Uterus (tissue), 2 donors: Measurements from ENCODE around the gene CD47.

Experiments used
- CTCF ChIP-seq, 4 experiments: fragments of 200-600 bp in 2 of 4; fragments of 450-650 bp in 2 of 4; sonication (generic) in 2 of 4; IDR thresholded peaks; one replicate each; pipeline ENCODE4 v1.5.1; 2016 to 2019; ENCODE audit warnings: antibody characterized with exemption in 4 of 4, mild to moderate bottlenecking in 2 of 4, moderate library complexity in 1 of 4
- POLR2A ChIP-seq, 2 donors: fragments of 450-650 bp; IDR thresholded peaks; one replicate each; pipeline ENCODE4 v1.6.1; 2016; ENCODE audit warnings: antibody characterized with exemption in 2 of 2, mild to moderate bottlenecking in 1 of 2, moderate library complexity in 1 of 2

GRCh38 chr3:107993771-107994170, 97.1 kb downstream of the CD47 start:
- no peak for TF ChIP-seq CTCF (IDR thresholded peaks at IDR 0.05)
- TF ChIP-seq POLR2A (IDR thresholded peaks at IDR 0.05) = no peak
